ENCODE data around the gene HAUS5.

HAUS5 gene

GRCh38 chr19:35628565-35629331, 16.2 kb downstream of the HAUS5 start, which contains the start of gene RBM42:
Gene RBM42 (plus strand): TSS chr19:35629036. CDS start chr19:35629154, 118 bp downstream.
- TF ChIP-seq CTCF (IDR thresholded peaks at IDR 0.05): no peak

- no peak for TF ChIP-seq CTCF (IDR thresholded peaks at IDR 0.05)
Measured at GRCh38 chr19:35629332-35629633, 16.7 kb downstream of the HAUS5 start.

- TF ChIP-seq CTCF (IDR thresholded peaks at IDR 0.05): no peak
Measured at GRCh38 chr19:35633727-35634440, 21.3 kb downstream of the HAUS5 start.

GRCh38 chr19:35636651-35637050, 24.1 kb downstream of the HAUS5 start:
- no peak for TF ChIP-seq CTCF (IDR thresholded peaks at IDR 0.05)

- TF ChIP-seq CTCF (IDR thresholded peaks at IDR 0.05): no peak
Measured at GRCh38 chr19:35637165-35637564, 24.6 kb downstream of the HAUS5 start.

GRCh38 chr19:35639321-35639639, 26.7 kb downstream of the HAUS5 start:
- no peak for TF ChIP-seq CTCF (IDR thresholded peaks at IDR 0.05)

GRCh38 chr19:35639863-35640262, 27.3 kb downstream of the HAUS5 start:
- TF ChIP-seq CTCF (IDR thresholded peaks at IDR 0.05): no peak
